Ectodermal cell (in vitro differentiated cells): ENCODE data around the gene UTS2B.

ENCODE experiments used
- H3K27ac ChIP-seq: 2 replicates; pipeline ENCODE4 v1.7.0; 2013; ENCODE audit warnings: mild to moderate bottlenecking, low read depth, low read length; ENCODE audit not compliant: insufficient read depth, poor library complexity, severe bottlenecking
- H3K27me3 ChIP-seq: 2 replicates; pipeline ENCODE4 v1.7.0; 2013; ENCODE audit warnings: mild to moderate bottlenecking, low read length; ENCODE audit not compliant: insufficient read depth, control insufficient read depth, poor library complexity, severe bottlenecking
- H3K36me3 ChIP-seq: one replicate; pipeline ENCODE4 v1.7.0; 2013; ENCODE audit warnings: low read length; ENCODE audit not compliant: control insufficient read depth, insufficient read depth
- H3K4me1 ChIP-seq: one replicate; pipeline ENCODE4 v1.7.0; 2013; ENCODE audit warnings: low read length; ENCODE audit not compliant: control insufficient read depth, insufficient read depth
- H3K4me3 ChIP-seq: 2 replicates; pipeline ENCODE4 v1.7.0; 2013; ENCODE audit warnings: low read depth, low read length, control low read depth; ENCODE audit not compliant: insufficient read depth
- H3K9me3 ChIP-seq: 2 replicates; pipeline ENCODE4 v1.7.0; 2013; ENCODE audit warnings: mild to moderate bottlenecking, low read length, moderate library complexity; ENCODE audit not compliant: control insufficient read depth
- WGBS, 2 experiments: methylation state at CpG; one replicate each; pipeline ENCODE4 v1.1.7; 2013; ENCODE audit warnings: missing lambda C conversion rate in 2 of 2; 5-methylcytosine and 5-hydroxymethylcytosine counted together

The UTS2B gene

DNA sequence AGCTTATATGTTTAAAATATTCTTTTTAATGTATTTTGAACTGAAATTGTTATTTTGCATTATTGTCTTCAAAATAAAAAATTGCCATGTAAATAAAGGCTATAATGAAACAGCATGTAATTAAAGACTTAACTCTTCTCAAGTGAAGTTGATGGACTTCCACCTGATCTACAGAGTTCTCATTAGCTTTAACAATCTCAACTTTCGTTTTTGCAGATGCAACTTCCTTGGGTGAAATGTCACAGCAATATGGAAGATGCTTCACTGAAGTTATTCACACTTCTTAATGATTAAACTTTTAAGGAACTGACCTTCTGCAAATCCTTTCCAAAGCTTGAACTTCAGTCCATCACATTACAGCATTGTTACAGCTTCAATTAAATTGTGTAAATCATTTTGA is 67.7 kb downstream of the UTS2B start:
- Histone ChIP-seq H3K9me3 (no peaks in the 10 kb centered on the region), H3K27ac (no peak overlapping the region), H3K36me3 (no peaks in the 10 kb centered on the region), H3K4me1 (peaks cover 11% of the 10 kb centered on the region), H3K27me3 (no peaks in the 10 kb centered on the region), H3K4me3 (no peak overlapping the region)
- 86 to 94% methylated on average over 1 of the region's 1 CpG for WGBS, 2 experiments

- Histone ChIP-seq H3K4me1 (peaks cover 11% of the 10 kb centered on the region), H3K36me3 (no peaks in the 10 kb centered on the region), H3K27ac (peak overlapping the region; percentile 78), H3K4me3 (no peak overlapping the region), H3K27me3 (no peaks in the 10 kb centered on the region), H3K9me3 (no peaks in the 10 kb centered on the region)
Observed at GRCh38 chr3:191261304-191261638, 69.1 kb downstream of the UTS2B start.

DNA sequence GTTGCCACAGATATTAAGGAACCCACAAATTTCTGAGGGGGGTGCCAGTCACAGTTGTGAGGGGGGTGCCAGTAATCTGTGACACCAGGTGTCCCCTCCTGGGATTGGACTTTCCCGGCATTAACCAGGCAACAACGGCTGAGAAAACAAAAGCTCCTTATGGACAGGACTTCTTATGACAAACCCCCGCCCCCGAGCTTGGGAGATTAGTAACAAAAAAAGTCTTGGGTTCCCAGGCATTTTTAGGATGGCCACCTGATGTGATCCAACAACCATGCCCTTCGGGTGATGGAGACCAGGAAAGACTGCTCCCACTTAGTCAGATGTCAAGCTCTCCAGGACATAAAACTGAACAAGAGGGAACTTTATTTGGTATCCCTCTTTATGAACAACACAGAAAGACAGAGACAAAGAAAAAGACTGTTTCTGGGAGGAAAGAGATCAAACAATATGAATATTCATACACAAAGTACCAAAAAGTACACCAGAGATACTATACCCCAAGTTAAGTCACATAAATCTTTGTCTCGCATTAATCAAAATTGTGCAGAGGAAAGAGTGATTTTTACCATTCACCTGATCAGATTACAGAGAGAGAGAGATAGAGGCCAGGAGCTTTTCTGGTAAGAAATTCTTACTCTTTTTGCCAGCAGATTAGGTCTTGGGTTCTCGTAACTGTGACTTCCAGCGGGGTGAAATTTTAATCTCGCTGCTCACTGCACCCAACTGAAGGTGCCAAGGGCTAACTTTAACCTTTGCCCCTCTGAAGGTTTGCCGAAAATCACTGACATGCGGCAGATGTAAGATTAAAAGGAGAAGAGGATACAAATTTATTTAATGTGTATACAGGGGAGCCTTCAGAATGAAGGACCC is 69.7 kb downstream of the UTS2B start:
- peak overlapping the region; percentile 85 for H3K27ac ChIP-seq
- 55 to 57% methylated on average over 11 of the region's 11 CpGs for WGBS, 2 experiments

DNA sequence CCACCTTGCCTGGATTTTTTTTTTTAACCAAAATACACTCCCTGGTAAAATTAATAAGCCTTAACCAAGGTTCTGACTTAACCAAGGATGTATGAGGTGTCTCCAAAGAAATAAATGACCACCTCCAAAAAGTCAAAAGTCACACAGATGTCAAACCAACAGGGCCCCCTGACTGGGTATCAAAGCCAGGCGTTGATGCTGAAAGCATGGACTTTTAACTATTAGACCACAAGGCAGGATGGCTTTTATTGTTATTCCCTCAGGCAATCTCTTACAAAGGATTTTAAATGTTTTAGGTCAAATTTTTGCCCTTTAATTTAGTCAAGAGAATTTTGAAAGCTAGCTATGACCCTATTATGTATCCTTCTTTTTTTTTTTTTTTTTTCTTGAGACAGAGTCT is 70.8 kb downstream of the UTS2B start:
- no peaks in the 10 kb centered on the region for H3K27me3 ChIP-seq
- no peak overlapping the region for H3K4me3 ChIP-seq
- H3K4me1 ChIP-seq = peaks cover 11% of the 10 kb centered on the region
- no peaks in the 10 kb centered on the region for H3K36me3 ChIP-seq
- H3K9me3 ChIP-seq = no peaks in the 10 kb centered on the region
- H3K27ac ChIP-seq = no peak overlapping the region
- WGBS, 2 experiments = 89 to 100% methylated on average over 1 of the region's 1 CpG

More for the DNA sequence above, 69.7 kb downstream of the UTS2B start:
- Histone ChIP-seq H3K27me3 (no peaks in the 10 kb centered on the region), H3K9me3 (no peaks in the 10 kb centered on the region), H3K36me3 (no peaks in the 10 kb centered on the region), H3K4me3 (no peak overlapping the region), H3K4me1 (peaks cover 11% of the 10 kb centered on the region)

DNA sequence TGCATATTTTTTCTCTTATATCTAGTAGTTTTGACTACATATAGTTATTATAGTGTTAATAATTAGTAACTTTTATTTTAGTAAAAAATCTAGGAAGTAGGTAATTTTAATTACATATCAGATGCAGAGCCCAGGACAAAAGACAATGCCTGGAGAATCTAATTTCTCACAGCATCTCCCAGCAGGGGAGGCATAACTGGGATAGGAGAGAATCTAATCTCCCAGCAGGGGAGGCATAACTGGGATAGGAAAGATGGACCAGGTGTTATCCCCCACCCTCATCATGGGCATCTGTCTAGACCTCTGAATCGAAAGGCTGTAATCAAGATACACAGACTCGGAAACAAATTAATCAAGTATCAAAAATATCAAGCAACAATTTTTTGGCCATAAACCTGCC is 73.0 kb downstream of the UTS2B start:
- Histone ChIP-seq H3K27me3 (no peaks in the 10 kb centered on the region), H3K4me3 (no peak overlapping the region), H3K36me3 (no peaks in the 10 kb centered on the region), H3K4me1 (peaks cover 11% of the 10 kb centered on the region), H3K9me3 (no peaks in the 10 kb centered on the region), H3K27ac (no peak overlapping the region)
- 80 to 96% methylated on average over 2 of the region's 2 CpGs for whole genome bisulfite sequencing, 2 experiments

- Histone ChIP-seq H3K4me3 (no peak overlapping the region), H3K4me1 (peaks cover 9% of the 10 kb centered on the region), H3K9me3 (no peaks in the 10 kb centered on the region), H3K27ac (no peak overlapping the region), H3K36me3 (no peaks in the 10 kb centered on the region), H3K27me3 (no peaks in the 10 kb centered on the region)
Observed at GRCh38 chr3:191256405-191256804, 73.9 kb downstream of the UTS2B start.

DNA sequence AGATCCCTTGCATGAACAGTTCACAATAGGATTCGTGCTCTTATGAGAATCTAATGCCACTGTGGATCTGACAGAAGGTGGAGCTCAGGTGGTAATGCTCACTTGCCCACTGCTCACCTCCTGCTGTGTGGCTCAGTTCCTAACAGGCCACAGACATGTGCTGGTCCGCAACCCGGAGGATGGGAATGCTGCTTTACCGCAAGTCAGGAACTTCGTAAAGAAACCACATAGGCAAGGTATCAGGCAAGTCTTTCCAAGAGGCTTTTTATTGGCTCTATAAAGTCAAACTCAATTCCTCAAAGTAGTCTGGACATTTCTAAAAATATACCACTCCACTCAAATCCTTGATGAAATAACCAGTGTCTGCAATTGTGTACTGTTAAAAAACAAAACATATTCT is 75.2 kb downstream of the UTS2B start:
- H3K4me3 ChIP-seq = no peak overlapping the region
- 78 to 86% methylated on average over 5 of the region's 5 CpGs for WGBS, 2 experiments

GRCh38 chr3:191254098-191254873 is 76.0 kb downstream of the UTS2B start:
- WGBS, 2 experiments = 94 to 100% methylated on average over 3 of the region's 3 CpGs
- no peaks in the 10 kb centered on the region for H3K4me1 ChIP-seq
- no peak overlapping the region for H3K27ac ChIP-seq
- H3K9me3 ChIP-seq = no peaks in the 10 kb centered on the region
- no peaks in the 10 kb centered on the region for H3K27me3 ChIP-seq
- H3K4me3 ChIP-seq = no peak overlapping the region
- no peaks in the 10 kb centered on the region for H3K36me3 ChIP-seq

More for the DNA sequence above, 75.2 kb downstream of the UTS2B start:
- H3K9me3 ChIP-seq = no peaks in the 10 kb centered on the region
- no peak overlapping the region for H3K27ac ChIP-seq
- H3K4me1 ChIP-seq = no peaks in the 10 kb centered on the region
- H3K36me3 ChIP-seq = no peaks in the 10 kb centered on the region
- H3K27me3 ChIP-seq = no peaks in the 10 kb centered on the region

GRCh38 chr3:191253089-191253799 is 77.1 kb downstream of the UTS2B start:
- 72 to 79% methylated on average over 3 to 5 of the region's 6 CpGs for WGBS, 2 experiments
- Histone ChIP-seq H3K36me3 (no peaks in the 10 kb centered on the region), H3K27ac (no peak overlapping the region), H3K4me1 (no peaks in the 10 kb centered on the region), H3K27me3 (no peaks in the 10 kb centered on the region), H3K4me3 (no peak overlapping the region), H3K9me3 (no peaks in the 10 kb centered on the region)

GRCh38 chr3:191246630-191247029 is 83.7 kb downstream of the UTS2B start:
- whole genome bisulfite sequencing, 2 experiments = 83 to 100% methylated on average over 1 of the region's 1 CpG
- Histone ChIP-seq H3K27me3 (no peaks in the 10 kb centered on the region), H3K36me3 (no peaks in the 10 kb centered on the region), H3K4me1 (peaks cover 2% of the 10 kb centered on the region), H3K4me3 (no peak overlapping the region), H3K27ac (no peak overlapping the region), H3K9me3 (no peaks in the 10 kb centered on the region)
